Cardiac muscle cell (in vitro differentiated cells and primary cell): ENCODE results near the gene AIMP1. TPM values are rescaled to one million over a fixed set of nuclear protein-coding genes. Genes with fewer than 3 reads are reported as not detected.

Experiments
- DNase-seq, 2 donors: peaks; one replicate each; pipeline versions ENCODE4 v3.0.0 to v3.0.0-alpha.2; 2010 to 2017; ENCODE audit warnings: low read depth in 1 of 2, low spot score in 1 of 2
- H3K27ac ChIP-seq: fragments of 200-600 bp; sonication (generic); 2 replicates; pipeline ENCODE4 v1.5.1; 2016
- H3K27me3 ChIP-seq: fragments of 200-600 bp; sonication (generic); 2 replicates; pipeline ENCODE4 v1.6.0; 2016; ENCODE audit warnings: control low read depth
- H3K36me3 ChIP-seq: fragments of 200-600 bp; sonication (generic); 2 replicates; pipeline ENCODE4 v1.5.1; 2016; ENCODE audit warnings: control low read depth
- H3K4me1 ChIP-seq: fragments of 200-600 bp; sonication (generic); 2 replicates; pipeline ENCODE4 v1.8.1; 2017; ENCODE audit warnings: low read depth, mild to moderate bottlenecking, mixed run types
- H3K4me3 ChIP-seq: fragments of 200-600 bp; sonication (generic); 2 replicates; pipeline ENCODE4 v1.5.1; 2016; ENCODE audit warnings: mild to moderate bottlenecking
- H3K9me3 ChIP-seq: fragments of 200-600 bp; sonication (generic); 2 replicates; pipeline ENCODE4 v1.5.1; 2017; ENCODE audit warnings: low read depth, mild to moderate bottlenecking, control low read depth
- polyA plus RNA-seq: library from polyadenylated mRNA; unstranded; fragments of >200 nt; fragmentation: Nextera tagmentation; extraction: Ambion mirVana; gene quantifications from 2 replicates; pipeline ENCODE4 v1.2.1, GENCODE V29; 2016
- total RNA-seq: library from RNA; depleted of rRNA; stranded (reverse); fragments of >200 nt; gene quantifications from 2 replicates; pipeline ENCODE4 v1.2.3, GENCODE V29; 2016
- TF ChIP-seq, protein P1 (sequence below): IDR thresholded peaks from 2 replicates; pipeline ENCODE4 v1.5.1; 2012; ENCODE audit warnings: low read depth, mild to moderate bottlenecking, low read length

The AIMP1 gene
- total and polyA plus RNA-seq, 2 experiments from 2014 or later, result 19.7 to 49.1 TPM

DNA sequence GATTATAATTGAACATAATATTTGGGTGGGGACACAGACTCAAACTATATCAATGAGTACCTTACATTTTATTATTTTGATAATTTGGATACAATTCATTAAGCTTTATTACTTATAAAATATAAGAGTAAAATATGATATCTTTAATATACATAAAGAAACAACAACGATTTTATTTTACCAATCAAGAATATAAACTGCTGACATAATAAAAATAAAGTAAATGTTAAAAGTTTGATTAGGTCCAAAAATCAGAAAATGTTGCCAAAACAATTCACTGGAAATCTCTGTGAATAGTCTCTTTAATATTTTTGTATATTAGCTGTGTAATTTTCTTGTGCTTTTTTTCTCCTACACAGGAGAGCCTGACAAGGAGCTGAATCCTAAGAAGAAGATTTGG, 30.8 kb downstream of the AIMP1 start:
- Histone ChIP-seq H3K4me3 (no peak overlapping the region), H3K27ac (no peak overlapping the region), H3K36me3 (peaks cover 15% of the 10 kb centered on the region), H3K9me3 (no peaks in the 10 kb centered on the region), H3K4me1 (peaks cover 11% of the 10 kb centered on the region), H3K27me3 (no peaks in the 10 kb centered on the region)
- TF ChIP-seq, protein P1, sequence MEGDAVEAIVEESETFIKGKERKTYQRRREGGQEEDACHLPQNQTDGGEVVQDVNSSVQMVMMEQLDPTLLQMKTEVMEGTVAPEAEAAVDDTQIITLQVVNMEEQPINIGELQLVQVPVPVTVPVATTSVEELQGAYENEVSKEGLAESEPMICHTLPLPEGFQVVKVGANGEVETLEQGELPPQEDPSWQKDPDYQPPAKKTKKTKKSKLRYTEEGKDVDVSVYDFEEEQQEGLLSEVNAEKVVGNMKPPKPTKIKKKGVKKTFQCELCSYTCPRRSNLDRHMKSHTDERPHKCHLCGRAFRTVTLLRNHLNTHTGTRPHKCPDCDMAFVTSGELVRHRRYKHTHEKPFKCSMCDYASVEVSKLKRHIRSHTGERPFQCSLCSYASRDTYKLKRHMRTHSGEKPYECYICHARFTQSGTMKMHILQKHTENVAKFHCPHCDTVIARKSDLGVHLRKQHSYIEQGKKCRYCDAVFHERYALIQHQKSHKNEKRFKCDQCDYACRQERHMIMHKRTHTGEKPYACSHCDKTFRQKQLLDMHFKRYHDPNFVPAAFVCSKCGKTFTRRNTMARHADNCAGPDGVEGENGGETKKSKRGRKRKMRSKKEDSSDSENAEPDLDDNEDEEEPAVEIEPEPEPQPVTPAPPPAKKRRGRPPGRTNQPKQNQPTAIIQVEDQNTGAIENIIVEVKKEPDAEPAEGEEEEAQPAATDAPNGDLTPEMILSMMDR, result no peak
- no peak for DNase-seq

DNA sequence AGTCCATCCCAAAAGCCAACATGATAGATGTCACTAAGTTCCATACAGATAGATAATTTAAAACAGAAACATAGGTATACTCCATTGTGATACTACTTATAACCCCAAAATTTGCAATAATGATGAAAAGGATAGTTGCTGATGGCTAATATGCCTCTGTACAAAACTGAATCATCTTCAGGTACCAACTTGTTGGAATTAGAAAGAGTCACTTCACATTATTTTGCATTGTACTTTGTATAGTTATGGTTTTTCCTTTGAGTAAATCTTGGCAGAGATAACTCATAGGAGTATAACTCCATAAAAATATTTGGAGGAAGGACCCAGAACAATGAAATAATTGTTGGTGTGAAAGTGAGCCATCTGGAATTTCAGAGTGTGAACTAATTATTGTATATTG, 34.7 kb downstream of the AIMP1 start:
- Histone ChIP-seq H3K9me3 (no peaks in the 10 kb centered on the region), H3K36me3 (peaks cover 15% of the 10 kb centered on the region), H3K27me3 (no peaks in the 10 kb centered on the region), H3K27ac (no peak overlapping the region), H3K4me3 (no peak overlapping the region), H3K4me1 (no peaks in the 10 kb centered on the region)
- no peak for DNase-seq
- TF ChIP-seq, protein P1, result no peak

DNA sequence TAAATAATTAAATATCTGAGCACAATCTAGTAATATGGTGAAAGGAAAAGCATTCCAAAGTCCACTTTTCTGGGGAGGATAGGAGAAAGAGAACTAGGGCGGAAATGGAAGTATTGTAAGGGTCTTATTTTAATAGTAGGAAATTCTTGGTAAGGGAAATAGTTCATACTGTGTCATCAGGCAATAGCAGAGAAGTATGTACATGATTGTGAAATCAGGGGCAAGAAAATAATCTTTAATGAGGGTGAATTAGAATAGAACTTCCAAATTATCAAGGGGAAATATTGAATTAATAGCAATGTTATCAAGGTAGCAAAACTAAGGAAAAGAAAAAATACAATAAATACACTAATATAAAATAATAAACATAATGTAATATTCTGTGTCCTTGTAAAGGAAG, 37.4 kb downstream of the AIMP1 start:
- H3K4me1 ChIP-seq, result no peaks in the 10 kb centered on the region
- H3K27me3 ChIP-seq, result no peaks in the 10 kb centered on the region
- H3K9me3 ChIP-seq, result no peaks in the 10 kb centered on the region
- no peak overlapping the region for H3K27ac ChIP-seq
- no peak for DNase-seq
- H3K4me3 ChIP-seq, result no peak overlapping the region
- TF ChIP-seq, protein P1, result no peak
- H3K36me3 ChIP-seq, result peaks cover 2% of the 10 kb centered on the region

DNA sequence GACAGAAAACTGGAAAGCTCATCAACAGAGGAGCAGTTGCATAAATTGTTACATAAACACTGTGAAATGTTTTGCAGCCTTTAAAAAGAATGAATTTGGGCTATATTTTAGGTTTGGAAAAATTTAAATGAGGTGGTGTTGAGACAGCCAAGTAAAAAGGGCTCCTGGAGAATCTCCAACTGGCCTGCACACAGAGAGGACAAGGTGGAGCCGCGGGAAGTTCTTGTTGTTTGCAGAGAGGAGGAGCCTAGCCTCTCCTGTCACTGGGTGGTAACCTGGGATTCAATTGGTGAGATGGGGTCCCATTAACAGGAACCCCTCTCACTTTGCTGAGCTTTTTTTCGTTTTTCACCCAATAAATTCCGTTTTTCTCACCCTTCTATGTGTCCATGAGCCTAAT, 38.8 kb downstream of the AIMP1 start:
- peak in 1 of 2 donors; percentile 13 for DNase-seq
- H3K4me1 ChIP-seq, result no peaks in the 10 kb centered on the region
- TF ChIP-seq, protein P1, result no peak
- no peak overlapping the region for H3K4me3 ChIP-seq
- no peaks in the 10 kb centered on the region for H3K9me3 ChIP-seq
- no peaks in the 10 kb centered on the region for H3K36me3 ChIP-seq
- no peak overlapping the region for H3K27ac ChIP-seq
- H3K27me3 ChIP-seq, result no peaks in the 10 kb centered on the region

DNA sequence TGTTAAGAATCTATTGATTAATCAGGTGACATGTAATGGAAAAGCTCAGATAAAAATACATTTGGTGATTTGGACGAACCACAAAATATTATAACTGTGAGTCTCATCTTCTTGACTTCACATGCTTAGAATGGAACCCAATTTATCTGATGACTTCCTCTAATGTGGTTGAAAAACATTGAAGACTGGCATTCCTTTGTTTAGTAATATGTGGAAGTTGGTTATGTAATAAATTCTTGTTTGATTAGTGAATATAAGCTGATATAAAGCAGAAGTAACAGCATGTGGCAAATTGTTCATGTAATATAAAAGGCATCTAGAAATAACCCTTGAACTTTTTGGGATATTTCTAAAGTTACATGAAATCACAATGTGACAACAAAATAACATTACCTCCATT, 42.5 kb downstream of the AIMP1 start:
- no peaks in the 10 kb centered on the region for H3K4me1 ChIP-seq
- no peaks in the 10 kb centered on the region for H3K36me3 ChIP-seq
- DNase-seq, result peak in 1 of 2 donors; percentile 29
- H3K4me3 ChIP-seq, result no peak overlapping the region
- TF ChIP-seq, protein P1, result no peak
- H3K27me3 ChIP-seq, result no peaks in the 10 kb centered on the region
- H3K9me3 ChIP-seq, result no peaks in the 10 kb centered on the region
- no peak overlapping the region for H3K27ac ChIP-seq
